HCT116 (cell line): ENCODE data around the gene SUSD6.

Source experiments
- CTCF ChIP-seq, 3 experiments: fragments of 200-600 bp in 1 of 3; sonication (generic) in 1 of 3; IDR thresholded peaks in 2 of 3; conservative IDR thresholded peaks in 1 of 3; 2 replicates each; pipeline ENCODE4 v1.5.1; 2012 to 2017; ENCODE audit warnings: low read depth in 2 of 3, low read length in 2 of 3, antibody characterized with exemption in 1 of 3, borderline replicate concordance in 1 of 3, control low read depth in 1 of 3, mild to moderate bottlenecking in 1 of 3, mixed read lengths in 1 of 3, mixed run types in 1 of 3, moderate library complexity in 1 of 3; ENCODE audit not compliant: insufficient read depth in 1 of 3
- EZH2phosphoT487 ChIP-seq: fragments of 200-600 bp; IDR thresholded peaks from 2 replicates; pipeline ENCODE4 v1.6.1; 2018; ENCODE audit warnings: antibody characterized with exemption, borderline replicate concordance
- JUND ChIP-seq: IDR thresholded peaks from 2 replicates; pipeline ENCODE4 v1.6.1; 2012
- MAX ChIP-seq: IDR thresholded peaks from 2 replicates; pipeline ENCODE4 v1.6.1; 2012
- POLR2A ChIP-seq: IDR thresholded peaks from 2 replicates; pipeline ENCODE4 v1.7.0; 2011; ENCODE audit warnings: borderline replicate concordance; ENCODE audit not compliant: insufficient read depth, insufficient read length; ENCODE audit errors: extremely low read depth
- RAD21 ChIP-seq: IDR thresholded peaks from 2 replicates; pipeline ENCODE4 v1.6.1; 2012; ENCODE audit warnings: low read depth, mild to moderate bottlenecking
- TCF7L2 ChIP-seq: IDR thresholded peaks from 2 replicates; pipeline ENCODE4 v1.7.0; 2011; ENCODE audit warnings: borderline replicate concordance, inconsistent platforms; ENCODE audit not compliant: insufficient read depth, insufficient read length; ENCODE audit errors: extremely low read depth

GRCh38 chr14:69727860-69728259 is 116.5 kb downstream of the SUSD6 start:
- no peak for TF ChIP-seq POLR2A
- no peak for TF ChIP-seq JUND
- TF ChIP-seq RAD21: no peak
- no peak for TF ChIP-seq CTCF (IDR thresholded peaks at IDR 0.05 in 2 of 3, conservative IDR thresholded peaks at IDR 0.05 in 1 of 3; ENCODE audit: borderline replicate concordance in 1 of 3, insufficient read depth in 1 of 3, low read depth in 2 of 3, low read length in 2 of 3)
- no peak for TF ChIP-seq EZH2phosphoT487
- no peak for TF ChIP-seq TCF7L2
- no peak for TF ChIP-seq MAX
